NCI-H187 treated with DMSO at 0.1 percent for 48 hours (cell line): ENCODE data around the gene FIBIN.
"Not testable (repeated sequence)": the region's sequence is repeated elsewhere in the genome, so short reads cannot be mapped to it uniquely, and the experiment has no call there.

ENCODE experiments used
- DNase-seq: peaks from one replicate; lab custom pipeline; 2025; lab: John Stamatoyannopoulos, UW

FIBIN gene

GRCh38 chr11:26977209-26977608, 16.7 kb upstream of the FIBIN start:
- DNase-seq = not testable (repeated sequence)

- DNase-seq = no peak
These were observed 10.3 kb upstream of the FIBIN start for GRCh38 chr11:26983645-26984044.

DNA sequence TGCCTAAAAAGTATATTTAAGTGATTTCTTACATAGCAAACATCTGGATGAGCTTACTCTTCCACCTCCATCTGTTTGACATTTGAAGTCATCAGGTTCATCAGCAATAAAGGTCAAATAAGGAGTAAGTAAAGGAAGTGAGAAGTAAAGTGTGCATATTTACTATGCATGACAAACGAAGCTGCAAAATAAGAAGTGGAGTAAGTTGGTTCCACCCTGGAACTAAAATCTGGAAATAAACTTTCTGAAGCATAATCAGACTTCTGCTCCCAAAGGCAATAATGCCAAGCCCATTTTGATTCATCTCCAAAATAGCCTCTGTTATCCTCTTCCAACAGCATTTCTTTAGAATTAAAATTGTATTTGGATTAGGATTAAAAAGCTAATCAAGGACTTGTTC, 8.4 kb upstream of the FIBIN start:
- no peak for DNase-seq

DNA sequence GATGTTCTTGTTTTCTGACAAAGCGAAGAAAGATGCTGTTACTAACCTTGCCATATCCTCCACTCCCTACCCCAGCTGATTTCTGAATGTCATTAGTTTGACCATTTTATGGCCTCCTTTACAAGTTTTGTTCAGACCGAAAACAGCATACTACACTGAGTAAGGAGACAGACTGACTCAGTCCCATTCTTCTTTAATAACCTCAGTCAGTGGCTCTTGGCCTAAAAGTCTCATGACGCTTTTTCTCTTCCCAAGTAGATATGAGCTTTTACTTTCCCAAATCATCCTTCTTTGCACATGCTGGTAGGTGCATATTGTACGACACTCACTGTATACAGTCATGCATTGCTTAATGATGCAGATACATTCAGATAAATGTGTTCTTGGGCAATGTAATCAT, 8.0 kb upstream of the FIBIN start:
- DNase-seq = no peak

DNA sequence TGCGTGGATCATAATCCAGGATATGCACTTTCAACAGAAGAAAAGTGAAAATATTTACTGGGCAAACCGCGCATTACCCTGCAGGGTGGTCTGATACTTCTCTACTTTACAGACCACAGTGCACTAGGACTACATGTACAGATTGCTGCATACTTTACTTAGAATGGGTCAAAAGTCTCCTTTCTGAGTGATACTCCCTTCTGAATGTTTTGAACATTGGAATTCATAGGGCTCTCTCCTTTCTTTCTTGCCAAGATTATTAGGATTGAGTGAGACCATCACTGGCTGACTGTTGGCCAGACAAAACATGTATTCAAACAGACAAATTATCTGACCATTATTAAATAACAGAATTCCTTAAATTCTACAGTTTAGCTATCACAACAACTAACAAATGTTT, 6.6 kb upstream of the FIBIN start:
- DNase-seq = no peak

DNA sequence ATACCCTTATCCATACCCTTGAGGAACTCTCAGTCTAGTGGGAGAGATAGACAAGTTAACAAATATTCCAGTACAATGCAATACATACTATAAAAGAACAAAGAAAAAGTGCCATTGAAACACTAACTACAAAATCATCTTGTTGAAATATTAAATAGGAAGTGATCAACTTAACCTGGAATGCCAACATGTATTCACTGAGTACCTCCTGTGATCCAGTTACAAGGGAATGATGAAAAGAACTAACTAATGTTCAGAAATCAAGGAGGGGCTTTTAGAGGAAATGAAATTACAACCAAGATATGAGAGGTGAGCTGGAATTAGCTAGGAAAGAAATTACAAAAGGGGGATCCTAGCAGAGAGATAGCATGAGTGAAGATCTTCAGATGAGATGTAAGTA, 6.2 kb upstream of the FIBIN start:
- DNase-seq = no peak

- no peak for DNase-seq
These were observed 1.8 kb upstream of the FIBIN start for GRCh38 chr11:26992031-26992541.

- no peak for DNase-seq
These were observed 751 bp downstream of the FIBIN start for GRCh38 chr11:26994631-26995095.

DNA sequence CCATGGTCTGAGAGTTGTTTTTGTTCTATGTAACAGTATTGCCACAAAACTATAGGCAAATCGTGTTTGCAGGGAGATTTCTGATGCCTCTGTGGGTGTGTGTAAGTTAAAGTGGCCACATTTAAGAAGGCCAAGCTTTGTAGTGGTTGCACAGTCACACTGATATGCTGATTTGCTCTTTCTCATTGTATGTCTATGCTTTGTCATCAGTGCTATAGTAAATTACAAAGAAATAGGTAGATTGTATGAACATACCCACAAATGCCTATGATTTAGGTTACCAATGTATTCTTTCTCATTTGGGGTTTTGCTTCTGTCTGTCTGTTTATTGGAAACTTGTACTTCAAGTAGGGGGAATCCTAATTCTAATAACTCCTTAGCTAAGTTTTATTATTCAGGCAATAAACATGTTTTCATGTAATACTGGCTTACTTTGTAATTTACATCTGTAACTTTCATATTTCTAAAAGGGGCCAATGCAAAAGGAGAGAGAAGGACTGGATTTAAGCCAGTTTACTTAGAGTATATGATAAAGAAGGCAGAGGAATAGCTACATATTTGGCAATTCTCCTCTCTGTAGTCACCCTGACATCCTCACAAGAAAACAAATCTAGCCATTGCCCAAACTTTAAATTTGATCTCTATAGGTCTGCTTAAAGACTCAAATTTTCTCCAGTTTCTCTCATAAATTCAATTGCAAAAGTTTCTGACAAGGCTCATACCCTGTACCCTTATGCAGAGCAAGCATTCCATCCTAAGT, 2.0 kb downstream of the FIBIN start:
- DNase-seq = no peak

- DNase-seq = no peak
These were observed 3.5 kb downstream of the FIBIN start for GRCh38 chr11:26997378-26997777.

GRCh38 chr11:27001136-27001730, 7.3 kb downstream of the FIBIN start:
- not testable (repeated sequence) for DNase-seq

GRCh38 chr11:27002431-27002830, 8.5 kb downstream of the FIBIN start:
- DNase-seq = no peak

DNA sequence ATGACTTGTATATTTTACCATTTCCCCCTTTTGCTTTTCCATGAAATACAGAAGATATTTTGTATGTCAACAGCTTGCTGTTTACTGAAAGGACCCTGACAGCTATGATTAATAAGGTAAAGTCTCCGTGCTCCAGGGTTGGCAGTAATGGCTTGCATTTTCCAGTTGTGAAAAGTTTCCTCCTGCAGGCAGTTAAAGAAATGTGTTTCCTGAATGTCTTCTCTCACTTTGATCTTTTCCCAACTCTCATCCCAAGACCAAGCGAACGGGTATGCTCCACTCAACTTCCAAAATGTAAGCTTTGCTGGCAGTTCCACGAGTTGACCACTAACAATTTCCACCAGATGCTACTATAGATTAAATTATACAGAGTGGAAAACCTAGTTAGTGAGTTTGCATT, 8.9 kb downstream of the FIBIN start:
- DNase-seq = no peak

DNA sequence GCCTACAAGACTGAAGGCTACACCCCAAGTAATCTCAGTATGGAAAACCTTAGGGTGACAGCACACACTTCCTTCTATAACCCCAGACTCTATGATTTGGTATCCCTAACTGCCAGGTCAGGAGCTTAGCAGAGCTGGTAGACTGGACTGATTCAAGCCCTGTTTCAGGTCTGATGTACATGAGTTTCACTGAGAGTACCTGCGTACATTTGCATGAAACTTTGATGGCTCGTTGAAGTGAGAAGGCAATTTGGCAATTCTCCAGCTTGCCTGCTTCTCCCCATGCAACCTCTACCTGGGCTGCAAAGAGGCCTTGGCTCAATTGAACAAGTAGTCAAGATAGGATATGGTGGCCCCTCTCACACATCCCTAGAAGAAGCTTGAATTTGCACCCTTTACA, 10.2 kb downstream of the FIBIN start:
- DNase-seq = no peak

- DNase-seq = no peak
These were observed 15.1 kb downstream of the FIBIN start for GRCh38 chr11:27008811-27009535.

DNA sequence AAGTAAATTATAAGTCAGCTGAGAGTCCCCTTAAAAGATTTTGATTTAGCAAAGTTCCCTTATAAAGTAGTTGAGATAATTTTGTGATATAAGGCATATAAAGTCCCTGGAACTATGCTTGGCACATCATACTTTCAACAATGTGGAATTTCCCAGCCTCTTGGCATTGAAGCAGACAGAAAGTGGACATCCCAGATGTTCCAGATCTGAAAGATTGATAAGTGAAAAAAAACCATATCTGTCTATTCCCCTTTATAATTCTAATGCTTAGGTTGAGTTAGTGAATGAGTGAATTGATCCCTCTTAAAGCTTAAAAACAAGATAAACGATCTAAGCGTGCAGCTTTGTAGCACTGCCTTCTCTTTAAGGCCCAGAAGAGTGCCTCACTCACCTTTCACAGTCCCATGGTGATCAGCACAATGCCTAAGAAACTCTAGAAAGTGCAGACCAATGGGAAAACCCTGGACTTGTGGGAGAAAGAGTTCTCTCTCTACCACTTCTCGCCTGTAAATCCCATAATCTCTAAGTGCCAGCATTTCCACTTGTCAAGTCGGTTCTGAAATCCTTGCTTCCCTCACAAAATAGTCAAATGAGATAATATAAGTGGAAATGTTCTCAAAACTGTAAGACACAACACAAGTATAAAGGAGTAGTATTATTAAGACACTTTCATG, 17.8 kb downstream of the FIBIN start:
- DNase-seq = no peak

GRCh38 chr11:27012234-27012921, 18.5 kb downstream of the FIBIN start:
- DNase-seq = no peak

GRCh38 chr11:27013781-27014361, 20.0 kb downstream of the FIBIN start:
- DNase-seq = no peak

DNA sequence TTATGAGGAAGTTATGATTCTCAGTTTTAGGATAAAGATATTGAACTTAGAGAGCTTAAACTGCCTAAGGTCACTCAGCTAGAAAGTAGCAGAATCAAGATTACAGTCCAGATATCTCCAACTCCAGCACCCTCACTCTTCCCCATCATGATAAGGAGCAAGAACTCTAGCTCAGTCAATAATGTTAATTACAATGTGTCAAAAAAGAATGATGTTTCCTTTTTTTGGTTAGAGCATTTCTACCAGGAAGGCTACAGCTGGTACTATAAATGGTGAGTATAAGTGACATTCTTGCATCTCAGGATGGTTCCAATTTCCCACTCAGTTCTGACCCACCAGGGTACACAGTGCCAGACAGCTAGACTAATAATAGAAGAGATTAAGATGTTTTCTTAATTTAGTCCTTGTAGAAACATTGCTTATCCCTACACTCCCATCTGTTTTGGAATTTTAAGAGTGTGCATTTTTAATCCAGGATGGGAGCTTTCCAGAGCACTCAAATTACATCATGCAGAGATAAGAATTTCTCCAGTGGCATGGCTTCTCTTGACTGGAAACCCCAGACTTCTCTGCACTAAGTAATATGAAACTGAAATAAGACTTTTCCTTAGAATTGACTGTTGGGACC, 25.1 kb downstream of the FIBIN start:
- DNase-seq = no peak

- peak; percentile 67 for DNase-seq
These were observed 26.8 kb downstream of the FIBIN start for GRCh38 chr11:27020751-27021150.
